Stimulated activated CD8-positive, alpha-beta memory T cell treated with anti-CD3 and anti-CD28 coated beads, Interleukin-15, amount 100 ng/mL, for 24 hours (primary cell): Measurements from ENCODE around the gene RNPEP.
"Not testable (repeated sequence)": the region's sequence is repeated elsewhere in the genome, so short reads cannot be mapped to it uniquely, and the experiment has no call there.

Experiments
- DNase-seq: peaks from one replicate; pipeline ENCODE4 v3.0.0-alpha.2; 2020; ENCODE audit warnings: low read depth

The RNPEP gene

GRCh38 chr1:201982623-201983379 lies at the start of gene RNPEP:
Gene RNPEP, plus strand, starts transcription at chr1:201982648. Its CDS starts 19 bp downstream, at chr1:201982667.
- peak; percentile 13 for DNase-seq

- no peak for DNase-seq
Observed at GRCh38 chr1:201933840-201934430, 48.5 kb upstream of the RNPEP start.

- DNase-seq = no peak
Observed at GRCh38 chr1:201937624-201938213, 44.7 kb upstream of the RNPEP start.

- DNase-seq = no peak
Observed at GRCh38 chr1:201938440-201939035, 43.9 kb upstream of the RNPEP start.

GRCh38 chr1:201939148-201939547 lies 43.3 kb upstream of the RNPEP start:
- no peak for DNase-seq

- DNase-seq = no peak
Observed at GRCh38 chr1:201939574-201939973, 42.9 kb upstream of the RNPEP start.

GRCh38 chr1:201940316-201940715 lies 42.1 kb upstream of the RNPEP start:
- not testable (repeated sequence) for DNase-seq

GRCh38 chr1:201941420-201942128 lies 40.9 kb upstream of the RNPEP start:
- no peak for DNase-seq

- no peak for DNase-seq
Observed at GRCh38 chr1:201942129-201942495, 40.3 kb upstream of the RNPEP start.

- DNase-seq = no peak
Observed at GRCh38 chr1:201944002-201944401, 38.4 kb upstream of the RNPEP start.

GRCh38 chr1:201944639-201945038 lies 37.8 kb upstream of the RNPEP start:
- no peak for DNase-seq

- no peak for DNase-seq
Observed at GRCh38 chr1:201945157-201945556, 37.3 kb upstream of the RNPEP start.

- no peak for DNase-seq
Observed at GRCh38 chr1:201945863-201946223, 36.6 kb upstream of the RNPEP start.

- DNase-seq = no peak
Observed at GRCh38 chr1:201946224-201946908, 36.1 kb upstream of the RNPEP start, which contains the start of gene LMOD1. Gene LMOD1, minus strand, starts transcription at chr1:201946548. Its CDS starts 208 bp downstream, at chr1:201946340.

GRCh38 chr1:201947697-201948008 lies 34.8 kb upstream of the RNPEP start:
- no peak for DNase-seq

GRCh38 chr1:201949491-201949890 lies 33.0 kb upstream of the RNPEP start:
- DNase-seq = no peak

- DNase-seq = peak; percentile 3
Observed at GRCh38 chr1:201954263-201955008, 28.0 kb upstream of the RNPEP start.

- peak; percentile 72 for DNase-seq
Observed at GRCh38 chr1:201955009-201955728, 27.3 kb upstream of the RNPEP start, which contains the start of gene TIMM17A. Gene TIMM17A, plus strand, starts transcription at chr1:201955503. Its CDS starts 24 bp downstream, at chr1:201955527.

- no peak for DNase-seq
Observed at GRCh38 chr1:201955729-201956143, 26.7 kb upstream of the RNPEP start.

- no peak for DNase-seq
Observed at GRCh38 chr1:201958348-201958747, 24.1 kb upstream of the RNPEP start.
